ENCODE data around the gene SNX22.

SNX22 gene

GRCh38 chr15:64162478-64162868, 10.9 kb downstream of the SNX22 start:
- Histone ChIP-seq H3K36me3 (ENCODE audit: insufficient read depth, low read length) (peaks cover 30% of the 10 kb centered on the region), H3K4me3 (ENCODE audit: low read length) (peak overlapping the region; percentile 99), H3K27me3 (ENCODE audit: control insufficient read depth, insufficient read depth, low read length) (no peaks in the 10 kb centered on the region), H3K4me2 (ENCODE audit: low read length) (peak overlapping the region; percentile 95), H3K9ac (ENCODE audit: low read depth, low read length) (peak overlapping the region; percentile 94), H3K9me3 (replicated peaks; ENCODE audit: low read length) (no peaks in the 10 kb centered on the region), H3K4me1 (ENCODE audit: control insufficient read depth, insufficient read depth, low read length) (peaks cover 30% of the 10 kb centered on the region)

DNA sequence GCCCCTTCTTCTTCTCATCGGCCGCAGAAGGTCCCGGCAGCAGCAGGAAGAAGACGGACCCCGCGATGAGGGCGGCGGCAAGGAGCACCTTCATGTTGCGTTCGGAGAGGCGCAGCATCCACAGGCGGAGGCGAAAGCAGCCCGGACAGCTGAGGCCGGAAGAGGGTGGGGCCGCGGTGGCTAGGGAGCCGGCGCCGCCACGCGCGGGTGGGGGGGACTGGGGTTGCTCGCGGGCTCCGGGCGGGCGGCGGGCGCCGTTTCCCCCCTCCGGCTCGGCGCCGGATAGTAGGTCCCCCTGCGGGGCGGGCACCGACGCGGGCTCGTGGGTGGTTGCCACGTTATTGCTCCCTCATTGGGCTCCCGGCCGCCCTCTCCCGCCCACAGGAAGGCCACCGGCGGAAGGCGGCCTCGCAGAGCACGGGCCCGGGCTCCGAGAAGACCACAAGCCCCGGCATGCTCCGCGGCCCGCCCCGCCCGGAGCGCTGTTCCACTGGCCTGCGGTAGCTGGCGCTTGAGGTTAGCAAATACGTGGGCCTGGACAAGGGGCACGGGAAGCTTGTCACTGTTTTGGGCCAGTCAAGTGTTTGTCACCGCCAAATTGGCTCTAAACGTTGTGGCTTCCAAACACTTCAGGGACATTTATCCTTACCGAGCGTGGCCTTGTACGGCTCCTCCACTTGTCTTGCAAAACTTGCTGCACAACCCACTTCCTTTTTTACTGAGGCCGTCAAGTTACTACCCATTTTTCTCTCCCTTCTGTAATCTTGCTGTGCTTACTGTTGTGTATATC, 11.5 kb downstream of the SNX22 start, which contains the start of gene PPIB:
PPIB (minus strand) TSS at position 154 of the 790 bp plus-strand sequence; CDS start at position 118, 36 bp downstream.
- H3K4me3 ChIP-seq (ENCODE audit: low read length), result peak within 1 kb of the TSS; percentile 99
- H3K4me1 ChIP-seq (ENCODE audit: control insufficient read depth, insufficient read depth, low read length), result peaks cover 30% of the 10 kb centered on the region

GRCh38 chr15:64163659-64164362, 12.3 kb downstream of the SNX22 start:
- Histone ChIP-seq H3K9ac (ENCODE audit: low read depth, low read length) (peak overlapping the region; percentile 63), H3K27me3 (ENCODE audit: control insufficient read depth, insufficient read depth, low read length) (no peaks in the 10 kb centered on the region), H3K4me1 (ENCODE audit: control insufficient read depth, insufficient read depth, low read length) (peaks cover 25% of the 10 kb centered on the region)

More for the DNA sequence above, 11.5 kb downstream of the SNX22 start, which contains the start of gene PPIB:
- Histone ChIP-seq H3K9me3 (replicated peaks; ENCODE audit: low read length) (no peaks in the 10 kb centered on the region), H3K9ac (ENCODE audit: low read depth, low read length) (peak within 1 kb of the TSS; percentile 94), H3K36me3 (ENCODE audit: insufficient read depth, low read length) (peaks cover 24% of the 10 kb centered on the region), H3K4me2 (ENCODE audit: low read length) (peak within 1 kb of the TSS; percentile 95), H3K27me3 (ENCODE audit: control insufficient read depth, insufficient read depth, low read length) (no peaks in the 10 kb centered on the region)

GRCh38 chr15:64164436-64164835, 12.9 kb downstream of the SNX22 start:
- Histone ChIP-seq H3K9ac (ENCODE audit: low read depth, low read length) (no peak overlapping the region), H3K36me3 (ENCODE audit: insufficient read depth, low read length) (peaks cover 10% of the 10 kb centered on the region), H3K4me3 (ENCODE audit: low read length) (no peak overlapping the region), H3K4me1 (ENCODE audit: control insufficient read depth, insufficient read depth, low read length) (peaks cover 23% of the 10 kb centered on the region), H3K9me3 (replicated peaks; ENCODE audit: low read length) (no peaks in the 10 kb centered on the region), H3K27me3 (ENCODE audit: control insufficient read depth, insufficient read depth, low read length) (no peaks in the 10 kb centered on the region), H3K4me2 (ENCODE audit: low read length) (no peak overlapping the region)

More at GRCh38 chr15:64163659-64164362, 12.3 kb downstream of the SNX22 start:
- Histone ChIP-seq H3K4me3 (ENCODE audit: low read length) (peak overlapping the region; percentile 66), H3K36me3 (ENCODE audit: insufficient read depth, low read length) (peaks cover 17% of the 10 kb centered on the region), H3K9me3 (replicated peaks; ENCODE audit: low read length) (no peaks in the 10 kb centered on the region), H3K4me2 (ENCODE audit: low read length) (peak overlapping the region; percentile 81)

DNA sequence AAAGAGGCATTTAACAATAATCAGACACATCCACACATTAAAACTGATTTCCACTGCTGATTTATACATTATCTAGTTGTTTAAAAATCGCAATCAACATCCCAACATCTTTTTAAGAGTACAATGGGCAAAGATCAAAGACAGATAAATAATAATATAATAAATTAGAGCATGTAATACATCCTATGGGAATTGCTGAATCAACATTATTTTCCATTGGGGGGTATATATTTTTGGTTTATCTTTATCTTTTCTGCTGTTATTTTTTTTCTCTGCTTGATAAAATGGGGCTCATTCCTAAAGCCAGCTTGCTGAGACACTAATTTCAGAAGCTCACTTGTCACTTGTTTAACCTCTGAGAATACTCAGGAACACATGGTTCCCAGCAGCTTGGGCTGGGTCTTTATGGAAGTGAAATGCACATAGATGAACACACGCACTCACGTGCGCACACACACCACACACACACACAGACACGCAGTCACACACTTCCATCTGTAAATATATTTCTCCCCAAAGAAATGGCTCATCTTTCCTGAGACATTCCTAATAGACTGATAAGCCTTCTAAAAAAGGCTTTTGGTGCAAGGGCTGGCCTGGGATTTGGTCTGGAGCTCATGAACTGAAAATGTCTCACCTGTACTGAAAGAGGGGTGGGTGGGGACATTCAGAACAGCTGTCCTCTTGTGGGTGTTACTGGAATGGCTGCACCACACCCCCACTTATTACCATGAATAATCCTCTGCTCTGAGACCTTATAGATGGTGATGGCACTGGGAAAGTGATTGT, 14.8 kb downstream of the SNX22 start:
- Histone ChIP-seq H3K4me1 (ENCODE audit: control insufficient read depth, insufficient read depth, low read length) (peaks cover 15% of the 10 kb centered on the region), H3K9ac (ENCODE audit: low read depth, low read length) (no peak overlapping the region), H3K4me2 (ENCODE audit: low read length) (no peak overlapping the region), H3K4me3 (ENCODE audit: low read length) (no peak overlapping the region), H3K27me3 (ENCODE audit: control insufficient read depth, insufficient read depth, low read length) (no peaks in the 10 kb centered on the region), H3K9me3 (replicated peaks; ENCODE audit: low read length) (no peaks in the 10 kb centered on the region), H3K36me3 (ENCODE audit: insufficient read depth, low read length) (peaks cover 15% of the 10 kb centered on the region)

DNA sequence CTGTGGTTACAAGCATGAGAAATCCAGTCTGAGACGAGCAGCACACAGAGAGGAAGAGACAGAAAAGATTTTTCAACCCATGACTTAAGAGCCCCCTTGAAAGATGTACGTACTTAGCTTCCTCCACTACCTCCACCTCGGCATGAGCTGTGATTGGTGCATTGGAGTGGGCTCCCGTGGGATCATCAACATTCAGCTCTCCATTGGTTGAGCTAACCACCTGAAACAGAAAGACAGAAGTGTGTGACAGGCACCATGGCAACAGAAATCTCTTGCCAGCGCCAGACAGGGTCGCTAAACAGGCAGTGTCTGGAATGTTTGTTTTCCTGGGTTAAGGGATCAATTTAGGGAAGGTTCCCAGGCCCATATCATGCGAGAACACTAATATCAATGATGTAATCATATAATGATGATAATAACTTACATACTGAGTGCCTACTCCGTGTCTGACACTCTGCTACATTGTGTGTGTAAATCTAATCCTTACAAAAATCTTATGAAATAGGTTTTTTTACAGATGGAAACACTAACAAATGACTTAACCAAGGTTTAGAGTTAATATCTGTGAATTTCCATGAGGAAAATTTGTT, 28.8 kb downstream of the SNX22 start:
- H3K9ac ChIP-seq (ENCODE audit: low read depth, low read length), result no peak overlapping the region
- peaks cover 29% of the 10 kb centered on the region for H3K36me3 ChIP-seq (ENCODE audit: insufficient read depth, low read length)
- no peak overlapping the region for H3K4me3 ChIP-seq (ENCODE audit: low read length)
- no peak overlapping the region for H3K4me2 ChIP-seq (ENCODE audit: low read length)
- no peaks in the 10 kb centered on the region for H3K9me3 ChIP-seq (replicated peaks; ENCODE audit: low read length)
- no peaks in the 10 kb centered on the region for H3K27me3 ChIP-seq (ENCODE audit: control insufficient read depth, insufficient read depth, low read length)
- H3K4me1 ChIP-seq (ENCODE audit: control insufficient read depth, insufficient read depth, low read length), result no peaks in the 10 kb centered on the region

DNA sequence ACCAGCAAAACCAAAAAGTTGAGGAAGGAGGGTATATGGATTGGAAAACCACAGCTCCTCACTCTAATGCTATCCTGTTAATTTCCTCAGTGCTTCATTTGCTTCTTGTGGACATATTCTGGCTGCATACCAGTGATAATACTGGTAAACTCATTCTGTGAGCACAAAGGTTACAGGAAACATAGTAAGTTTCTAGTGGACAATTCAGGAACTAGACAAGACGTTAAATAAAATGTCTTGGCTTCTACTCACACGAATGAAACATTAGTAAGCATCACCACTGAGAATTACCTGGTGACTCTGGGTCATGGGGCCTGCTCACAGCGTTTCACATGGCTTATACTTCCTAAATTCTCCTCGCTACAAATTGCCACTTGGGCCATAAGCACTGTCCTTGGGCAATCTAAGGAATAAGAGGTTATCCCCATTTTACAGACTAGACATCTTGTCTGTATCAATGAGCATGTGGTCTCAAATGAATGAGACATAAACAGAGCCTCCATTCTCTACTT, 31.4 kb downstream of the SNX22 start:
- Histone ChIP-seq H3K4me2 (ENCODE audit: low read length) (no peak overlapping the region), H3K4me1 (ENCODE audit: control insufficient read depth, insufficient read depth, low read length) (no peaks in the 10 kb centered on the region), H3K9ac (ENCODE audit: low read depth, low read length) (no peak overlapping the region), H3K36me3 (ENCODE audit: insufficient read depth, low read length) (peaks cover 26% of the 10 kb centered on the region), H3K9me3 (replicated peaks; ENCODE audit: low read length) (no peaks in the 10 kb centered on the region), H3K27me3 (ENCODE audit: control insufficient read depth, insufficient read depth, low read length) (no peaks in the 10 kb centered on the region), H3K4me3 (ENCODE audit: low read length) (no peak overlapping the region)

DNA sequence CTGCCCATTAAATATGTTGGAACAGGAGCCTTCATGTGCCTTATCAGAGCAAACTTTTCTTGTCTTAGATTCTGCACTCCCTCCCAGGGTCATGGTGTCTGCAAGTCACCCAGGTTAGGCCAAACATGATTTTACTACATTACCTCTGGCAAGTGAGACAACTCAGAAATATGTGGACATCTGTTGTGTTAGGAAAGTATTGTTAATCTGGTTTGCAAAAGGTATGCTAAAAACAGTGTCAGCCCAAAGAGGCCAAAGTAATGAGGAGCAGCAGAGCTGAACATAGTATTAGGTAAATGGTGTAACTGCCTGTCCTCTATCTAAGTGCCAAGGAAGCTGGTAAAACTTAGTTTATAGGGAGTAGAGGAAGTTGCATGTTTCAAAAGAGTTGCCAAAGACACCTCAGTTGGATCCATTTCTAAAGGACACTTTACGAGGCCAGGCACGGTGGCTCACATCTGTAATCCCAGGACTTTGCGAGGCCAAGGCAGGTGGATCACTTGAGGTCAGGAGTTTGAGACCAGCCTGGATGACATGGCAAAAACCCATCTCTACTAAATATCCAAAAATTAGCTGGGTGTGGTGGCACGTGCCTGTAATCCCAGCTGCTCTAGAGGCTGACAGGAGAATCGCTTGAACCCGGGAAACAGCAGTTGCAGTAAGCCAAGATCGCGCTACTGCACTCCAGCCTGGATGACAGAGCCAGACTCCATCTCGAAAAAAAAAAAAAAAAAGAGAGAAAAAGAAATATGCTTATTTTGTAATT, 33.8 kb downstream of the SNX22 start:
- H3K9ac ChIP-seq (ENCODE audit: low read depth, low read length), result no peak overlapping the region
- no peak overlapping the region for H3K4me2 ChIP-seq (ENCODE audit: low read length)
- H3K27me3 ChIP-seq (ENCODE audit: control insufficient read depth, insufficient read depth, low read length), result no peaks in the 10 kb centered on the region
- H3K36me3 ChIP-seq (ENCODE audit: insufficient read depth, low read length), result peaks cover 28% of the 10 kb centered on the region
- H3K4me3 ChIP-seq (ENCODE audit: low read length), result no peak overlapping the region
- H3K4me1 ChIP-seq (ENCODE audit: control insufficient read depth, insufficient read depth, low read length), result no peaks in the 10 kb centered on the region
- H3K9me3 ChIP-seq (replicated peaks; ENCODE audit: low read length), result no peaks in the 10 kb centered on the region

DNA sequence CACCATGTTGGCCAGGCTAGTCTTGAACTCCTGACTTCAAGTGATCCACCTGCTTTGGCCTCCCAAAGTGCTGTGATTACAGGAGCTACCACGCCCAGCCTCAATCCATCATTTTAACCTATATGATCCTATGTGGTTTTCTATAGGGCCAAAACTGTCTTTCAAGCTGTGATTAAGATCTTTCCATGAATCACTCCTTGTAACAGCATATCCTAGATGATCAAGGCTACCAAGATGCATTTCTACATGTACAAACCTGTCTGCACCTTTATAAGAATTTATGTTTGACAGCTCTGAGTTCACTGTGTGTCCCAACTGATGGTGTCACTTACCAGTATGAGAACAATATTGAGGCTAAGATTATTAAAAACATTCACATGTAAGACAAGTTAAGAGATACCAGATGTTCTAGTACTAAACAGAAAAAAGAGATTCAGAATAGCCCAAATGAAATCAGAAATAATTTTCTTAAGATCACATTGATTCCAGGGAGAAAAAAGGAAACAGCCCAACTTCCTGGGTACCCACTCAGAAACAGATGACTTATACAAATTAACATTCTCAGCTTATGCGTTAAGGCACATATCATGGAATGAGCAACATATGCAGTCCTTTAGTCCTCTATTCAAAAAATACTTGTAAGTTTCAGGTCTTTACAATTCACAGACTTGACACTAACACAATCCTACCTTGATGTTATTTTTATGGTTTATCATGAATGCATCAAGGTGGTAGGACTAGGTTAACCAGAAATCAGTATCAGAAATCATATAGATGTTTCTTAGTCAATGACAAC, 36.1 kb downstream of the SNX22 start:
- peaks cover 21% of the 10 kb centered on the region for H3K36me3 ChIP-seq (ENCODE audit: insufficient read depth, low read length)
- no peaks in the 10 kb centered on the region for H3K27me3 ChIP-seq (ENCODE audit: control insufficient read depth, insufficient read depth, low read length)
- no peak overlapping the region for H3K9ac ChIP-seq (ENCODE audit: low read depth, low read length)
- no peak overlapping the region for H3K4me2 ChIP-seq (ENCODE audit: low read length)
- no peaks in the 10 kb centered on the region for H3K4me1 ChIP-seq (ENCODE audit: control insufficient read depth, insufficient read depth, low read length)
- no peaks in the 10 kb centered on the region for H3K9me3 ChIP-seq (replicated peaks; ENCODE audit: low read length)
- H3K4me3 ChIP-seq (ENCODE audit: low read length), result no peak overlapping the region
